T-helper 2 cell (primary cell): ENCODE data around the gene NHEJ1.

Source experiments
- DNase-seq, 5 experiments: peaks; one replicate each; pipeline versions ENCODE4 v3.0.0 to v3.0.0-alpha.2; 2012 to 2022

NHEJ1 gene

DNA sequence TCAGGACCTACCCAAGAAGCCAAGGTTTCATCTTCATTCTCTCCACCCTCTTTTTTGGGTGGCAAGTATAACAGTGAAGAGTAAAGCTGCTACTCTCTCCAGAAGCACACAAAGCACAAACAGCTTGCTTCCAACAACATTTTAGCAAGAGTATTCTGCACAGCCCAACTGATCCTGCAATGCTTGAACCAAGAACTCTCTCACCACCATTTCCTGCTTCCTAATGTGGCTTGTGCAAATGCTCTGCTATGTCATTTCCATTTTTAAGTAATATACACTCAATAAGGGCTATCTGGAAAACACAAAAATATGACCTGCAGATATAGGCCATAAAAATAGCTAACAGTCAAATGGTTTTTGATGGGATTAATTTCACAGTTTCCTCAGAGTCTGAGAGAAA lies 75.8 kb downstream of the NHEJ1 start:
- DNase-seq: peak in 1 of 5 experiments; percentile 29

GRCh38 chr2:219082332-219082958 lies 78.2 kb downstream of the NHEJ1 start:
- no peak for DNase-seq

GRCh38 chr2:219081701-219082331 lies 78.8 kb downstream of the NHEJ1 start:
- DNase-seq: no peak

- DNase-seq: no peak
These were observed 79.5 kb downstream of the NHEJ1 start for GRCh38 chr2:219081096-219081495.

GRCh38 chr2:219079417-219079816 lies 81.2 kb downstream of the NHEJ1 start:
- DNase-seq: no peak

- DNase-seq: no peak
These were observed 81.7 kb downstream of the NHEJ1 start for GRCh38 chr2:219078951-219079350.

- no peak for DNase-seq
These were observed 82.5 kb downstream of the NHEJ1 start for GRCh38 chr2:219078126-219078525.

GRCh38 chr2:219076253-219076652 lies 84.4 kb downstream of the NHEJ1 start:
- no peak for DNase-seq

DNA sequence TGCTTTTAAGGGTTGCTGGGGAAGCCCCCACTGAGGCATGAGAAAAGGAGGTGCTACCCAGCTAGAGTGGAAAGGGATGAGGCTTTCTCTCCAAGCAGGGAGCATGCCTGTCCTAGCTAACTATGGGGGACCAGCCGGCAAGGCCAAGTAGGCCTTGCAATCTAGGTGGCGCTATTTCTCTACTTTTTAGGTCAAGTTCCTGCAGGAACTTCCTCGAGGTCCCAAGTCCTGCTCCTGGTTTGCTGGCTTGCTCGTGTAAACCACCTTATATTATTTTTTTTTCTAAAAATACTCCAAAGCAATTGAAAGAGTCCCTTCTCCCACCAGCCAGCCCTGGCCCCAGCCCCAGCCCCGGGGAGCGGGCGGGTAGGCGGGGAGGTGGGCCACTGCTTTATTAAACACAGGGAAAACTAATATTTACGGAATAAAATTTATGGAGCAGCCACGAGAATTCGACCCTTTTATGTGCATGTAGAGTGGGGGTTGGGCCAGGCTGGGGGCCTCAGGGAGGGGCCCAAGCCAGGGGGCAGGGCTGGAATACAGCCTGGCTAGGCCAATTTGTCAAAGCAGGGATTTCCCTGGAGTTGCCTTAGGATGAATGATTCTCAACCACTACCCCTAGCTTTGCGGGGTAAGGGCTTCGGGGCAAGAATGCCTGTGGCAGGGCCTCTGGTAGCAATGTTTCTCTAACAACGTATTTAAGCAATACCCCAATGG lies 87.0 kb downstream of the NHEJ1 start:
- DNase-seq: peak in 1 of 5 experiments; percentile 27

DNA sequence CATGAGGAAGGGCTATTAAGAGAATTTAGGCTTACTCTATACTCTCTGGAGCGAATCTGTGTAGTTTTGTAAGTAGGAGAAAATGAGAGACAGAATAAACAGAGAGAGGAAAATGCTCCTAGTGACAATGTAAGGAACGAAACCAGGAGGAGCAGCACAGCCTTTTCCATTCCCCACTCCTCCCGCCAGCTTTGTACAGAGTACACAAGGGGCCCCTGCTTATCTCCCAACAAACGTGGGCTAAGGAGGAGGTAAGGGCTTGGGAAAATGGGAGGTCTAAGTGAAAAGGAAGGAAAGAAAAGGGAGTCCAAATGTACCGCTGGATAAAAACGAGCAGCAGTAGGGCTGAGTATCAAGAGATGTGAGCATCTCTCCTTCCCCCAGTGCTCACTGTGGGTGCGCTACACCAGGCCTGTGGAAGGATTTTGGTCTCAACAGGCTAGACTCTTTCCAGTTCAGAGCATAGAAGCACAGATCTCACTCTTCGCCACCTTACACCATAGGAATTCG lies 87.8 kb downstream of the NHEJ1 start:
- no peak for DNase-seq

DNA sequence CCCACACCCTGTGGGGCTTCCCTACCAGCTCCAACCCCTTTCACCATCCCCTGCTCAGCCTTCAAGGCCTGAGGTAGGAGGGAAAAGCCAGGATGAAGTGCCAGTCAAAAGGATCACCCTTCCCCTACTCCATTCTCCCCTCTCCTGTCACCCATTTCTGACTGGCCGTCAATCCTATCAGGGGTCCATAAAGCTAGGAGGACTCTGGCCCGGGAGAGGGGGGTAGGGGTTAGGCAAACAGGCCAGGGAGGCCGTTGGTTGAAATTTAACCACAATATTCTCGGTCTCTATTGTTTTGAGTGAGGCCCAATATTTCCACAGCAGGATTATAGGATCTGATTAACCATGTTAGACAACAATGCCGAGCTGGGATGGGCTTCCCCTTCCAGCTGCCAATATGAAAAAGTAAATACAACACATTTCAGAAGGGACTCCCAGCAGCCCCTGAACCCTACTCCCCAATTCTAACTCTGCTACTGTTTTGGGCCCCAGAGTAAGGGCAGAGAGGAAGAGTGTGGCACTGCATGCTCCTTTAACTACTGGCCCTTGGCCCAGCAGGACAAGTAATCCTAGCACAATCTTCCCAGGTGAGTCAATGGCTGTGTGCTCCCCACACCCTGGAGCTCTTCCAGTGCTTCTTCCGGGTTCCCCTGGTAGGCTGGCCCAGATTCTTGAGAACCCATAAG lies 89.3 kb downstream of the NHEJ1 start:
- no peak for DNase-seq

- no peak for DNase-seq
These were observed 95.1 kb downstream of the NHEJ1 start for GRCh38 chr2:219065484-219065883.

GRCh38 chr2:219062081-219062480 lies 98.5 kb downstream of the NHEJ1 start:
- DNase-seq: no peak

GRCh38 chr2:219060821-219061791 lies 99.5 kb downstream of the NHEJ1 start, which contains the start of gene IHH:
IHH (minus strand) TSS chr2:219060921; CDS start chr2:219060467, 454 bp downstream.
- DNase-seq: peak in 1 of 5 experiments; percentile 35

DNA sequence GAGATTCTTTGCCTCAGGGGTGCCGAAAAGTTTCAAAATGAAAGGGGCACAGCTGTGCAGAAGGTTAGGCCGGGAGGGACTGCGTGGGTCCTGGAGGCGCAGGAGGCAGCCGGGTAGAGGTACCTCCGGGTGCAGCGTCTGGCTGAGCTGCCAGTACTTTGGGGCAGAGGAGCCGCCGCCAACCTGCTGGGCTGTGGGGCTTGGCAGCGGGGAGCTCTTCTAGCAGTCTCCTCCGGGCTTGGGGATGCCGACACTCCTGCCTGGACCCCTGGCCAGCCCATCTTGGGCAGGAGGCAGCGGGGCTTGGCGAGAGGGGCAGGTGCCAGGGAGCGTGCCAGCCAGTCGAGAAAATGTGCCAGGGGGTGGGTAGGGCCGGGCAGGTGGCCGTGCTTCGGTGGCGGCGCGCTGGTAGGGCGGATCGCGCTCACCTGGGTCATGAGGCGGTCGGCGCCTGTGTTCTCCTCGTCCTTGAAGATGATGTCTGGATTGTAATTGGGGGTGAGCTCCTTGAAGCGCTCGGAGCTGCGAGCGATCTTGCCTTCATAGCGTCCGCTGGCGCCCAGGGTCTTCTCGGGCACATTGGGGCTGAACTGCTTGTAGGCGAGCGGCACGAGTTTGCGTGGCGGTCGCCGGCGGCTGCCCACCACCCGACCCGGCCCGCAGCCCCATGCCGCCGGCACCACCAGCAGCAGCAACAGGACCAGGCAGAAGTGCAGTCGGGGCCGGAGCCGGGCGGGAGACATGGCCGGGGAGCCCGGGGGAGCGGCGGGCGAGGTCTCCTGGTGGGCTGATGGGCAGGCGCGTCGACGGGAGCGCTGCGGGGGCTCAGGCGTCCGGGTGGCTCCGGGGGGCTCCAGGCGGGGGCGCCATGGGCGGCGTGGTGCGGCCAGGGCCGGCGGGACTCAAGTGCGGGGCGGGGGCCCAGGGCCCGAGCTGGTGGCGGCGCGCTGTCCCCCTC lies 100.6 kb downstream of the NHEJ1 start:
- peak in 1 of 5 experiments; percentile 22 for DNase-seq

DNA sequence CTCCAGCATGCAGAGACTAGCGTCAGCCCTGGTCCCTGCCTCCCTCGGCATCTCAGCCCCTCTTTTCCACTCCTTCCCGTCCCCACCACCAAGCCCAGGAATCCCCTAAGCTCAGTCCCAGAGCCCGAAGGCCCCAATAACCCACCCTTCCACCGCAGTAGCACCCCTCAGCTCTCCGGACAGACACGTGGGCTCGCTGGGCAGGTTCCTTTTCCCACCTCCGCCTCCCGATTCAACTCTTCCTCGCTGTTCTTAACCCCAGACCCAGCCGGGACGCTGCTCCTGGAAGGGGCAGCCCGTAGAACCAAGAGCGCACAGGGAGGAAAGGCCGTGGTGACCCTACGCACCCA lies 101.3 kb downstream of the NHEJ1 start:
- DNase-seq: no peak

- no peak for DNase-seq
These were observed 101.9 kb downstream of the NHEJ1 start for GRCh38 chr2:219058541-219059374.

- peak; percentile 51 to 76 (median 65) for DNase-seq
These were observed 102.7 kb downstream of the NHEJ1 start for GRCh38 chr2:219057709-219058540.
